Left cardiac atrium (tissue), 4 donors: ENCODE data around the gene ANKRD40. TPM values are rescaled to one million over a fixed set of nuclear protein-coding genes. Genes with fewer than 3 reads are reported as not detected.
"Not testable (repeated sequence)": the region's sequence is repeated elsewhere in the genome, so short reads cannot be mapped to it uniquely, and the experiment has no call there.

Experiments
- ATAC-seq, 2 donors: fragments of 200-7000 bp; cut with Tn5 transposase; one replicate each; pipeline ENCODE4 v1.9.1; 2020; ENCODE audit warnings: mild to moderate bottlenecking in 2 of 2, moderate library complexity in 2 of 2
- DNase-seq: peaks from one replicate; pipeline ENCODE4 v3.0.0-alpha.2; 2020
- intact Hi-C, 2 donors: fragments of 100-400 bp; cut with DNase I; formaldehyde crosslinking; loops; one replicate each; pipeline versions ENCODE4 v1.14.1 to v1.15.1; 2022 to 2023
- total RNA-seq, 2 donors: library from RNA; stranded (reverse); fragmentation: NEBNext Ultra II Directional; extraction: Animal tissue kit (Norgen Biotek cat#: 25700); gene quantifications; one replicate each; pipeline ENCODE4 v1.2.1, GENCODE V29; 2021
- donor health status: DM: no; HTN: yes; CAD: no.
- donor health status: DM: no; HTN: yes; CAD: no; lungs with severe emphysema.
- donor health status: DM: yes; HTN: yes; CAD: no.
- donor health status: Dilated cardiomyopathy.

The ANKRD40 gene
- total RNA-seq, 2 donors from 2014 or later: 43.8 to 45.4 TPM

DNA sequence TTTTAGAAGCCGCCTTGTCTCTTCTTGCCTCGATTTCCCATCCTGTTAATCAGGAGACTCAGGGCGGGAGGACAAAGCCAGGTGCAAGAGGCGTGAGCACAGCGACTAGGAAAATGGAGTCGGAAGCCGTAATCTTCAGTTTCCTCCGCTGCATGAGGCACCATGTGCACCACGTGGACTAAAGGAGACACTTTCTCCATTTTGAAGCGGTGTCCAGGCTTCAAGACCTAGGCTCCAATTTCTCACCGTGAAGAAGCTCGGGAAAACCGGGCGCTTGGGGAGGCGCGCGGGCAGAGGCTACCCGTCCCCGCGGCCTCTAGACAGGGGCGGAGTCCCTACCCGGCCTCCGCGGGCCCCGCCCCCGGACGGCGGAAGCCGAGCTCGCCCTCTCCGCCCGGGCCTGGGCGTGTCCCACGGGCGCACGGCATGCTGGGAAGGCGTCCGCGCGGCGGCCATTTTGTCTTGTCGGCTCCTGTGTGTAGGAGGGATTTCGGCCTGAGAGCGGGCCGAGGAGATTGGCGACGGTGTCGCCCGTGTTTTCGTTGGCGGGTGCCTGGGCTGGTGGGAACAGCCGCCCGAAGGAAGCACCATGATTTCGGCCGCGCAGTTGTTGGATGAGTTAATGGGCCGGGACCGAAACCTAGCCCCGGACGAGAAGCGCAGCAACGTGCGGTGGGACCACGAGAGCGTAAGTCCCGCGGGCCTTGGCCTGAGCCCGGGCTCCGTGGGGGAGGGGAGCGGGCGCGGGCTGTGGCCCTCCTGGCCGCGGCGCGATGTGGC, 11.6 kb upstream of the ANKRD40 start, which contains the start of gene LUC7L3:
LUC7L3 (plus strand) TSS at position 460 of the 780 bp plus-strand sequence; CDS start at position 590, 130 bp downstream.
- ATAC-seq (peak; percentile 99), DNase-seq (peak; percentile 94)
- intact Hi-C loops: no loop called here

DNA sequence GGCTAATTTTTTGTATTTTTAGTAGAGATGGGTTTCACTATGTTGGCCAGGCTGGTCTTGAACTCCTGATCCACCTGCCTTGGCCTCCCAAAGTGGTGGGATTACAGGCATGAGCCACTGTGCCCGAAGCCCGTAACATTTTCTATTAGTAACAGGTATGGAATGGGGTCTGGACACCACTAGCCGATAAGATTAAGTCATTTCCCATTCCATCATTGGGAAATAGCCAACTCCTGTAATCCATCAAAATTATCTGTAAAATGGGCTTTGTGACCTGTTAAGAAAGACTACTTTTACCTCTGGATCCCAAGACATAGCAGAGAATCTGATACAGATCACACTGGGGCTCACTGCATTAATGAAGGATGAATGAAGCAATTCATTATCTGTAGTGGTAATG, 7.8 kb upstream of the ANKRD40 start:
- ATAC-seq: no peak

DNA sequence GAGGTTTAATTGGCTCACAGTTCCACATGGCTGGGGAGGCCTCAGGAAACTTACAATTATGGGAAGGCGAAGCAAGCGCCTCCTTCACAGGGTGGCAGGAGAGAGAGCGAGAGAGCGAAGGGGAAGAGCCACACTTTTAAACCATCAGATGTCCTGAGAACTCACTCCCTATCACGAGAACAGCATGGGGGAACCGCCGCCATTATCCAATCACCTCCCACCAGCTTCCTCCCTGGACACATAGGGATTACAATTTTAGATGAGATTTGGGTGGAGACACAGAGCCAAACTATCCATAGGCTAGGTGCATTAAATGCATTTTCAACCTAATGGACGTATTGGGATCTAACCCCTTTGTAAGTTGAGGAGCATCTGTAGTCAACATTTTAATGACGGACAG, 4.9 kb upstream of the ANKRD40 start:
- intact Hi-C loops: no loop called here
- DNase-seq: no peak
- no peak for ATAC-seq

More for the DNA sequence above, 7.8 kb upstream of the ANKRD40 start:
- intact Hi-C loops: no loop called here
- no peak for DNase-seq

DNA sequence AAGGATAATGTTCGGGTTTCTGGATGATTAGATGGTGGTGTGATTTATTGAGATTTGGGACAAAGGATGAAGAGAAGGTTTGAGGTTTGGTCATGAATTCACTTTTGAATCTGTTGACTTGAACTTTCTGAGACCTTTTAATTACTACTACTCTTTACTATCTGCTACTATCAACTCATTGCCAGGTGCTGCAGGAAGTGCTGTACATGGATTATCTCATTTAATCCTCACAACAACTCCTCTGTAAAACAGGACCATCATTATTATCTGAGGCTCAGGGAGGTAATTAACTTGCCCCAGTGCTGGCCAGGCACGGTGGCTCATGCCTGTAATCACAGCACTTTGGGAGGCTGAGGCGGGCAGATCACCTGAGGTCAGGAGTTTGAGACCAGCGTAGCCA, 2.9 kb upstream of the ANKRD40 start:
- no peak for DNase-seq

DNA sequence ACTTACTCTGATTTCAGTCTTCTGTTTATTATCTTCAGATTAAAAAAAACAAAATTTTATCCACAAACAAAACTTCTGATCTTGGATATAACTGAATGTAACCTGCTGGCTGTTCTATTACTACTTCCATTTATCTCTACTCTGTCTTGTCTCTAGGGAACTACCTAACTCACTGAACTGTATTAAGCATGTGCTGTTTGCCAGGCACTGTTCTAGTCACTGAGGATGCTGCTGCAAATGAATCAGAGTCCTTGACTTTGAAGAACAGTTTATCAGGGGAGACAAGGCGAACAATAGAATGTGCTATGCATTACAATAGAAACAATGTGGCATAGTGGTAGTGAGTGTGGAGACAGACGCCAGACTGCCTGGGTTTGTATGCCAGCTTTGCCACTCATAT, 2.3 kb upstream of the ANKRD40 start:
- intact Hi-C loops: no loop called here
- no peak for DNase-seq
- ATAC-seq: no peak

More for the DNA sequence above, 2.9 kb upstream of the ANKRD40 start:
- ATAC-seq: no peak
- intact Hi-C loops: no loop called here

DNA sequence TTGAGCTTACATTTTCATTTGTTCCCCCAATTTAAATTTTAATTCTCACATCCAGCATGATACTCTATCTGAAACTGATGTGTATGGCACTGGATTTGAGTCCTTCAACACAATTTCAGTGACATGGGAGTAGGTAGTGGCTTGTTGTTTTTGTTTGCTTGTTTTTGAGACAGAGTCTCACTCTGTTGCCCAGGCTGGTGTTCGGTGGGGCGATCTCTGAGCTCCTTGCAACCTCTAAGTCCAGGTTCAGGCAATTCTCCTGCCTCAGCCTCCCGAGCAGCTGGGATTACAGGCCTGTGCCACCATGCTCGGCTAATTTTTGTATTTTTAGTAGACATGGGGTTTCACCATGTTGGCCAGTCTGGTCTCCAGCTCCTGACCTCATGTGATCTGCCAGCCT, 1.3 kb upstream of the ANKRD40 start:
- ATAC-seq, intact Hi-C loops, DNase-seq: not testable (repeated sequence)

DNA sequence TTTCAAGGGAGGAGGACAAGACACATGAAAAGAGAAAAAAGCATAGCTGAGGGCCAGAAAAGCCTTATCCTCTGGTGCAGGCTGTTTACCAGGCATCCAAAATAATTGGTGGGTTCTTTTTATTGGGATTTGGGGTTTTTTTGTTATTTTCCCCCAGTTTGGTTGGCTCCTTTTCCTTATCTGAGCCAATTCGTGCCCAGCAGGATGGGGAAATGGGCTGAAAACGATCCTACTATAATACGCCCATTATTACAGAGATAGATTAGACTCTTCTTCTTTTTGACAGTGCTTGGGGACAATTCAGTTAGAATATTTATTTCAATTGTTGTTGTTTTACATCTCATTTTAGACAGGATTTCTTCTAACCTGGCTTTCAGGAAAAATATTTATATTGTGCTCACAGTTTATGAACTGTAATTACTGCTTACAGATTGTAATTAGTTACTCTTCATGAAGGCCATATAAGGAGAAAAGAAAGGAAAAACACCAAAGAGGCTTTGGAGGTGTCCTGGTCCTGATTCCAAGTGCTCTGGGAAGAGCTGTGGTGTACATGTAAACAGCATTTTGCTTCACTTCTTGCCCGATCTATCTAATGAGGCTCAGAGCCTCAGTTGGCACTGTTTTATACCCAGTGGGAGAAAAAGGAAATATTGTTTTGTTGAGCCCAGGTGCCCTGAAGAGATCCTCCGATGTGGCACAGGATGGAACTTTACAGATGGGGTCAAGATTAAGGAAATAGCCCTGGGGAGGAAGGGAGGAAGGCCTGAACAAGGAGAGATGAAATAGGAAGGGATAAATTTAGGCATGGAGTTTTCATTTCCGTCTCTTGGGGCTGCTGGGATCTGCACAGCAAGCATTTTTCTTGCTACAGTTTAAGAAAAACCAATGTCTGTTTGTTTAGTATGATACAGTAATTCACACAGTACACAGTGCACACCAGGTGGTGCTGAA, 611 bp upstream of the ANKRD40 start:
- ATAC-seq (peak; percentile 5 to 10), DNase-seq (no peak)
- intact Hi-C loops: no loop called here

DNA sequence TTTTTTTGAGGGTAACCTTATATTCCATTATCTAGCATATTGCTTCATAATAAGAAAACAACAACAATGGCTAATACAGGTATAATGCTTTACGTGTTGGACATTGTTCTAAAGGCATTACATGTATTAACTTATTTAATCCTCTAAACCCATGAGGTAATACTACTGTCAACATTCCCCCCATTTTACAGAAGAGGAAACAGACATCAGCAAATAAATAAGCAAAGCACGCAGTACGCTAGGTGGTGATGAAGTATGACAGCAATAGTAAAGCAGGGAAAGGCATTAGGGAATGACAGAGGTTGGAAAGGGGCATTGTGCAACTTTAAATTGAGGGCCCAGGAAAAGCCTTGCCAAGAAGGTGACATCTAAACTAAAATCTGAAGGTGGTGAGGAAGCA, 4.6 kb downstream of the ANKRD40 start:
- intact Hi-C loops: no loop called here
- no peak for DNase-seq
- no peak for ATAC-seq

DNA sequence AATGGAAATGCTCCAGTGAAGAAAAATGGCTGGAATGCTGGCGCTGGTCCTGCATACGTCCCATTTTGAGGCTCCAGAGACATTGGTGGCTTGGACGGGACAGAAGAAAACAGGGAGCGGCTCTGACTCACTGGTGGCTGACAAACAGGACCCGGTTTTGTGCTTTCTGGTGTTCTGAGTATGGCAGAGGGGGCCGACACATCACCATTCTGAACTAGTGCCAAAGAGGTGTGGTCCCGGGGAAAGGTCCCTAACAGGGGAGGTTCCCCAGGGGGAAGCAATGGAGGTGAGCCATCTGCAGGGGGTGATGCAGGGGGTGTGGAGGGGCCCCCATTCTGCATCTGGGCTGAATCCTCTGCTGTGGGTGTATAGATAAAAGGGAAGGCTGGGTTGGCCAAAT, 8.3 kb downstream of the ANKRD40 start:
- ATAC-seq (no peak), DNase-seq (no peak)
- intact Hi-C loops: loop anchor here in 1 of 2 donors (5.0 kb wide), 2 partner anchors 67 to 152 kb away; partner anchors contain the start of genes ABCC3 and SPATA20

DNA sequence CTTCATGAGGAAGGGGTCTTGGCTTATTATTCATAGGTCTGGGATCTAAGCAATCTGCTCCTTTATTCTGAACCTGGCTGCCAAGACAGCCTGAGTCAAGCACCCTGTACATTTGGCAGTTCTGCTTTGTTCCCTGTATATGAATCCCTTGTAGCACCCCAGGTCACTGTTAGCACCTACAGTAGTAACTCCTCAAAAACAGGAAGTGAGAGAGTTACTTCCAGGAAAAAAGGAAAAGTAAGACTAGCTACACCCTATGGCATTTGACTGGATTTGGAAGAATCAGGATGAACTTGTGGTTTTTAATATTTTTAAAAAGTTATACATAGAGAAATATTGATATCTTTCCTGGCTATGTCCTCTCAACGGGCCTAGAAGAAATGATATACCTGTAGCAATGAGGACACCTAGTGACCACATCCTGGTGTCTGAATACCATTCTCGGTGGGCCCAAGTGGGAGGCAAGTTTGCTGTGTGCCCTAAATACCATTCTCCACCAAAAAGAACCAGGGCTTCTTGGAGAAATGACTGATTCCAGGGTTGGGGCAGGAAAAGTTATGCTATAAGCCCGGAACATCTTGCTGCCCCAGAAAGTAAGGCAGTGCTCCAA, 9.9 kb downstream of the ANKRD40 start:
- ATAC-seq (no peak), DNase-seq (no peak)
- intact Hi-C loops: loop anchor here in 1 of 2 donors (5.0 kb wide), 2 partner anchors 65 to 150 kb away; partner anchors contain the start of genes ABCC3 and SPATA20

DNA sequence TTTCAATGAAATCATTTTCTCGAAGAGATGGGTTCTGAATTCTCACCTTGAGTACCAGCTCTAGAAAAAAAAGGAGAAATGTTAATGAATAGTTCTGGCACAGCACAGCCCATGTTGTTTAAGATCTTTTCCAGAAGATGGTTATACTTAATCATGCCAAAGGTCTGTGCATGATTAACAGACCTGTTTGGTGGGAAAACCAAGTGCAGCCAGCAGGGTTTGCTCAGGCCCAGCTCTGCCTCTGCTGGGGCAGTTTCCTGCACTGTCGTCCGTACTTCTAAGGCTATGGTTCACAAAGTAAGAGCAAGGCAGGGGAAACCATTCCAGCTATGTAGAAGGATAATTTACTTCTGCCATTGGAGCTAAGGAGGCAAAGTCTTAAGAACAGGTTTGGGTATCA, 10.7 kb downstream of the ANKRD40 start:
- ATAC-seq (no peak), DNase-seq (no peak)
- intact Hi-C loops: loop anchor here in 1 of 2 donors (5.0 kb wide), 2 partner anchors 65 to 150 kb away; partner anchors contain the start of genes ABCC3 and SPATA20

DNA sequence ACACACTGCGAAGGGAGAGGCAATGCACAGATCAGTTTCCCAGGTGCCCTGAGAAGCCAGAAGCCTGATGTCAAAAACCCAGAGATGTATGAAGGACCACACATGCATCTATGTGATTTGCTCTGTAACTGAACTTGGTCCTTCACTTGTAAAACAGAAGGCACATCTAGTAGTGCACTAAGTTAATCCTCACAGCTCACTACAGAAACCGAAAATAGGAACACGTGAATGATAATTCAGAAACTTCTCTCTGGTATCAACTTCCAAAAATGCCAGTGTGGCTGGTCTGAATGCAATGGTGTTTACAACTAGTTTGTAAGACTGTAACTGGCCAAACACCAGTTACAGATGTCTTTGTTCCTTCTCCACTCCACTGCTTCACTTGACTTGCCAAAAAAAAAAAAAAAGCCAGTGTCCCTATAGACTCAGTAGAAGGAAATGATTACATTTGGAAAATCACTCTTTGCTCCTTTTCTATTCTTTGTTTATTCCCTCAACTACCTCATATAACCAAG, 11.3 kb downstream of the ANKRD40 start:
- DNase-seq: no peak
- no peak for ATAC-seq
- intact Hi-C loops: loop anchor here in 1 of 2 donors (5.0 kb wide), 2 partner anchors 64 to 149 kb away; partner anchors contain the start of genes ABCC3 and SPATA20

DNA sequence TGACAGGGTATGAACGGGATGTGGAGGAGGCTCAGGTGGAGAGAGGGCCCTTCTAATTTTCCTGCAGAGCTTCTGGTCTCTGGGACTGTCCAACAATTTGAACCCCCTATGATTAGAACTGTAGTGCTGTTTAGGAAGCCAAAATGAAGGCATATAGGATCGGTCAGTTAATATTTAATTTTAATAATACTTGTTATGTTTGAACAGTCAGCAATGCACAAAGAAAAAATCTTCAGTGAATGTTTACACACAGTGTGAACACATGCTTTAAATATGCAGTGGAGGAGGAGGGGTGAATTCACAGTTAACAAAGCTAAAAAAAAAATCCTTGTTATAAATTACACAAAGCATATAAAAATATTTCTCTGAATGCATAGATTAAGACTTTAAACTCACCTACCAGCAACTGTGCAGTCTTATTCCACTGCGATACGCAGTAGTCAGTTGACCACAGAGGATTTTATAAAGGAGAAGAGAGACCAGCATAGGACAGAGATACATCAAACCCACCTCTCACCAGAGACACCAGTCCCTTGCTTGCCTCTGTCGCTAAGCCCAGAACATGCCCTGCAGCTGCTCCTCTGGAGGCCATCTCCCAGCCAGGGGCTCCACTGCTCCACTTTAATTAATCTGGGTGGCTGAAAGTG, 14.6 kb downstream of the ANKRD40 start:
- intact Hi-C loops: no loop called here
- ATAC-seq (no peak), DNase-seq (no peak)

DNA sequence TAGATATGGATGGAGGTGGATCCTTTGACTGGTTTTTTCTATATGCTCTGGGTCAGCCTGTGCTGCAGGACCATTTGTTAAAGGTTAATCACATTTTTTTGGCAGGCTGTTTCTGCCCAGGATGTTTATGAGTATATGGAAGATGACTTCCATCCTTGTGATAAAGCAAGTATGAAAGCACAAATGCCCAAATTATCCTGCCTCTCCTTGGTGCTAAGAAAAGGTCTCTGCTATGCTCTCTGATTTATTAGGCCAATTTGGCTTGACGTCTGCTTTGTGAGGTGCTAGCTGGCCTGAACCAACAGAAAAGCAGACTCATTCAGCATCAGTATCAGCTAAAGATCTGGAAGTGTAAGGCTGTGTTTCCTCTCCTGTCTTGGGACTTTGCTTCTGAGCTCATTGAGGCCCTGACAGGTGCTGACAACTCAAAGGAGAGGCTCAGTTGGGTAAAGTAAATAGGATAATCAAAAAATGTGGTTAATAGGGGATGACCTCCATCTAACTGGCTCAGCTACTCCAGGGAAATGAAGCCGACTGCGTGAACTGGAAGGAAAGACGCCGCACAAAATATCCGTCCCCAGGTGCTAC, 15.2 kb downstream of the ANKRD40 start:
- DNase-seq (no peak), ATAC-seq (no peak)
- intact Hi-C loops: no loop called here

DNA sequence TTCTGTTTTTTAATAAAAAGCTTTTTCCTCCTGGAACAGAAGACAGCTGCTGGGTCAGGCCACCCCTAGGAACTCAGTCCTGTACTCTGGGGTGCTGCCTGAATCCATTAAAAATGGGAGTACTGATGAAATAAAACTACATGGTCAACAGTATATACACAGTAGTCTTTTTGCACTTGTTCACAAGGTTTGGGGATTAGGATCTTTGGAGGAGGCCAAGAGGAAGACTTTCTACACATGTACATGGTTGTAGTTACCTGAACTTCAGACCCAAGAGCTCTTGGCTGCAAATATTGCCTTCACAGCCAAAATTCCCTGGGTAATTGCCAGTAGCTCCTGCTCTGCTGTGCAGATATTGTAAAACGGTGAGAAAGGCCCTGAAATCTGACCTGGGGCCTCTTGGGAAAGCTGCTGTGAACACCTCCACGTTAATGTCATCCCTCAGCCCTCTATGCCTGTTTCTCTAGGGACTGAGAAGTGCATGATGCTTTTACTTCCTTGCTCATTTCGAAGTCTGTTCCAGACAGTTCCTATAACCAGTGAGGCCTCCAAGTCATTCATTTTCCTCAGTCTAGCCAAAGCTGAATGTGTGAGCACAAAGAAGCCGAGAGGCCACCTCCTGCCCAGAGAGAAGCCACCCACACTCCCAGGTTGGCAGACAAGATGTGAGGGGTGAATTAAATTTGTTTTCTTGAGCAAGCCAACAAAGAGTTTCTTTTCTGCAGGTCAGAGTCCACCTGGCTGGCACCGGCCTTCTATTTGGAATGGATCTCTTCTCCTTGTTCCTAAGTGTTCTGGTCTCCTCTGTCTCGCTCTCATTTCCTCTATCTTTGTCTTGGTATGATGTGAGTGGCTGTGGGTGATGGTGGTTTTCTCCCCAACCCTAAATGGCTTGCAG, 15.9 kb downstream of the ANKRD40 start:
- ATAC-seq: no peak

DNA sequence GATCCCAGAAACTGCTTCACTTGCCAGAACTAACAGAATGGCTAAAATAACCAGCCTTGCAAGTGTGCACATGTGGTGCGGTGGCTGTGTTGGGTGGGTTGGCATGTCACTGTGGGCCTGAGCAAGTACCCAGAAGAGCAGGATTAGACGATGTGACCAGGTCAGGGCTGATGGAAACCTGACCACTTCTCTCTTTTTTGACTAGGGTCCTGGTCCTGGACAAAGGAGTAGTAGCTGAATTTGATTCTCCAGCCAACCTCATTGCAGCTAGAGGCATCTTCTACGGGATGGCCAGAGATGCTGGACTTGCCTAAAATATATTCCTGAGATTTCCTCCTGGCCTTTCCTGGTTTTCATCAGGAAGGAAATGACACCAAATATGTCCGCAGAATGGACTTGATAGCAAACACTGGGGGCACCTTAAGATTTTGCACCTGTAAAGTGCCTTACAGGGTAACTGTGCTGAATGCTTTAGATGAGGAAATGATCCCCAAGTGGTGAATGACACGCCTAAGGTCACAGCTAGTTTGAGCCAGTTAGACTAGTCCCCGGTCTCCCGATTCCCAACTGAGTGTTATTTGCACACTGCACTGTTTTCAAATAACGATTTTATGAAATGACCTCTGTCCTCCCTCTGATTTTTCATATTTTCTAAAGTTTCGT, 16.7 kb downstream of the ANKRD40 start:
- DNase-seq: no peak
- intact Hi-C loops: no loop called here
- no peak for ATAC-seq

More for the DNA sequence above, 15.9 kb downstream of the ANKRD40 start:
- DNase-seq: no peak
- intact Hi-C loops: no loop called here
